ENCODE data around the gene CHCHD4.

DNA sequence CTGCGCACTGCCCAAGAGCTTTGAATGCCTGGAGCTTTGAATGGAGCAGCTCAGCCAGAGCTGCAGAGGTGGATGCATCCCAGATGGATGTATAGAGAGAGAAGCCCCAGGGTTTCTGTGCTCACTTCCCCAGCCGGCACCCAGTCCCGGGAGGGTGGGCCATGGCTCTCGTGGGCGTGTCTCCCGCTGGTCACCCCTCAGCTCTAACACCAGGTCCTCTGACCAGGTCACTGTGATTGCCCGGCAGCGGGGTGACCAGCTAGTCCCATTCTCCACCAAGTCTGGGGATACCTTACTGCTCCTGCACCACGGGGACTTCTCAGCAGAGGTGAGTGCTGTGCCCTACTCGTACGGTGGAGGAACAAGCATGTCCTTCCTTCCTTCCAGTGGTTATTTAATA, 10.9 kb upstream of the CHCHD4 start:
- TF ChIP-seq, protein P1, sequence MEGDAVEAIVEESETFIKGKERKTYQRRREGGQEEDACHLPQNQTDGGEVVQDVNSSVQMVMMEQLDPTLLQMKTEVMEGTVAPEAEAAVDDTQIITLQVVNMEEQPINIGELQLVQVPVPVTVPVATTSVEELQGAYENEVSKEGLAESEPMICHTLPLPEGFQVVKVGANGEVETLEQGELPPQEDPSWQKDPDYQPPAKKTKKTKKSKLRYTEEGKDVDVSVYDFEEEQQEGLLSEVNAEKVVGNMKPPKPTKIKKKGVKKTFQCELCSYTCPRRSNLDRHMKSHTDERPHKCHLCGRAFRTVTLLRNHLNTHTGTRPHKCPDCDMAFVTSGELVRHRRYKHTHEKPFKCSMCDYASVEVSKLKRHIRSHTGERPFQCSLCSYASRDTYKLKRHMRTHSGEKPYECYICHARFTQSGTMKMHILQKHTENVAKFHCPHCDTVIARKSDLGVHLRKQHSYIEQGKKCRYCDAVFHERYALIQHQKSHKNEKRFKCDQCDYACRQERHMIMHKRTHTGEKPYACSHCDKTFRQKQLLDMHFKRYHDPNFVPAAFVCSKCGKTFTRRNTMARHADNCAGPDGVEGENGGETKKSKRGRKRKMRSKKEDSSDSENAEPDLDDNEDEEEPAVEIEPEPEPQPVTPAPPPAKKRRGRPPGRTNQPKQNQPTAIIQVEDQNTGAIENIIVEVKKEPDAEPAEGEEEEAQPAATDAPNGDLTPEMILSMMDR (IDR thresholded peaks at IDR 0.05; ENCODE audit: poor library complexity, severe bottlenecking): no peak
- TF ChIP-seq POLR2AphosphoS5 (IDR thresholded peaks at IDR 0.05) (no peak), EP300 (conservative IDR thresholded peaks at IDR 0.05; ENCODE audit: poor library complexity, severe bottlenecking) (no peak), RAD21 (conservative IDR thresholded peaks at IDR 0.05) (no peak), TAF1 (IDR thresholded peaks at IDR 0.05; ENCODE audit: low read depth) (no peak), EZH2 (IDR thresholded peaks at IDR 0.05; ENCODE audit: borderline replicate concordance, insufficient read depth, low read length, poor library complexity, severe bottlenecking) (no peak), SMC3 (conservative IDR thresholded peaks at IDR 0.05; ENCODE audit: poor library complexity) (no peak)
- TF ChIP-seq, protein P2, sequence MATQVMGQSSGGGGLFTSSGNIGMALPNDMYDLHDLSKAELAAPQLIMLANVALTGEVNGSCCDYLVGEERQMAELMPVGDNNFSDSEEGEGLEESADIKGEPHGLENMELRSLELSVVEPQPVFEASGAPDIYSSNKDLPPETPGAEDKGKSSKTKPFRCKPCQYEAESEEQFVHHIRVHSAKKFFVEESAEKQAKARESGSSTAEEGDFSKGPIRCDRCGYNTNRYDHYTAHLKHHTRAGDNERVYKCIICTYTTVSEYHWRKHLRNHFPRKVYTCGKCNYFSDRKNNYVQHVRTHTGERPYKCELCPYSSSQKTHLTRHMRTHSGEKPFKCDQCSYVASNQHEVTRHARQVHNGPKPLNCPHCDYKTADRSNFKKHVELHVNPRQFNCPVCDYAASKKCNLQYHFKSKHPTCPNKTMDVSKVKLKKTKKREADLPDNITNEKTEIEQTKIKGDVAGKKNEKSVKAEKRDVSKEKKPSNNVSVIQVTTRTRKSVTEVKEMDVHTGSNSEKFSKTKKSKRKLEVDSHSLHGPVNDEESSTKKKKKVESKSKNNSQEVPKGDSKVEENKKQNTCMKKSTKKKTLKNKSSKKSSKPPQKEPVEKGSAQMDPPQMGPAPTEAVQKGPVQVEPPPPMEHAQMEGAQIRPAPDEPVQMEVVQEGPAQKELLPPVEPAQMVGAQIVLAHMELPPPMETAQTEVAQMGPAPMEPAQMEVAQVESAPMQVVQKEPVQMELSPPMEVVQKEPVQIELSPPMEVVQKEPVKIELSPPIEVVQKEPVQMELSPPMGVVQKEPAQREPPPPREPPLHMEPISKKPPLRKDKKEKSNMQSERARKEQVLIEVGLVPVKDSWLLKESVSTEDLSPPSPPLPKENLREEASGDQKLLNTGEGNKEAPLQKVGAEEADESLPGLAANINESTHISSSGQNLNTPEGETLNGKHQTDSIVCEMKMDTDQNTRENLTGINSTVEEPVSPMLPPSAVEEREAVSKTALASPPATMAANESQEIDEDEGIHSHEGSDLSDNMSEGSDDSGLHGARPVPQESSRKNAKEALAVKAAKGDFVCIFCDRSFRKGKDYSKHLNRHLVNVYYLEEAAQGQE (IDR thresholded peaks at IDR 0.05; ENCODE audit: borderline replicate concordance): no peak

All from neural cell (in vitro differentiated cells).